Measurements from ENCODE around the gene MRPL14. TPM values are rescaled to one million over a fixed set of nuclear protein-coding genes. Genes with fewer than 3 reads are reported as not detected.

The MRPL14 gene
- total and polyA plus RNA-seq, 10 of the 15 experiments (the other 5 are each of a cell fraction or from before 2014, with no cell fraction given) = 80.5 to 294 (median 122) TPM

DNA sequence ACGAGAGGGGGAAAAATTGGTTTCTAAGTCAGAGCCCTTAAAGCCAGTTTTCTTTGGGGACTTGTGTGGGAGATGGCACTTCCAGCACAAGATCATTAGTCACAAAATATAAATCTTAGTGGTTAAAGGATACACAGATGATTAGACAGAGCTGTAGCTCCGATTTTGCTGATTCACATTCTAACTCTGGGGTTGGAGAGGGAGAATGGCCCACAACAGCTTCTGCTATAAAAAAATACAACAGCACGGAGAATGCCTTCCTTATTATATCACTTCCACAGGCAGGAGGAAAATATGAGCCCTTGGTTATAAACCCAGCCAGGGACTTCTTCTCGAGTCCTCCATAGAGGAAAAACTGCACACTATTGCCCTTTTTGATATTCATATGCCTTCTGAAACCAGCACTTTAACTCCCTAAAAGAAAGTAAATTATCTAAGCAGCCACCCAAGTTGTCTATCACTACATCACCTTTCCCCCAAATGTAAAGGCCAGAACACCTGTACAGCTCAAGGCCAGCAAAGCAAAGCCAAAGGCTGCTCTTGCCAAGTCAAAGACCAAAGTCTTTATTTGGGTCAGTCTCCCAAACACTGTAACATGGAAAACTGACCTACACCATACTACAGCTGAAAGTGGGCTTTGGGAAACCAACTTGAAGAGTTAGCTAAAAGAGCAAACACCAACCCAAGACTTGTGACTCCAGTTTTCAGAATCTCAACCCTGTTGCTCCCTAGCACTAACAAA is 10.4 kb downstream of the MRPL14 start:
- ChIA-PET SMC1A (ENCODE audit: uncharacterized antibody, unreplicated experiment) (interaction anchor here (1.8 kb wide), 1 partner anchor 14 kb away, joined by 6 read pairs; no protein-coding TSS in a partner anchor), POLR2A (no interaction called here), RAD21 (ENCODE audit: unreplicated experiment) (no interaction called here), CTCF (interaction anchor here (0.7 to 2.4 kb wide), 4 partner anchors 13 to 121 kb away, joined by 3 to 16 read pairs (median 6); no protein-coding TSS in a partner anchor)
- H3K27ac ChIP-seq (ENCODE audit: control insufficient read depth, insufficient read depth) = no peak overlapping the region
- FAIRE-seq (no peak), ATAC-seq (no peak), DNase-seq (ENCODE audit: low read depth, low spot score) (no peak)
- H3K4me1 ChIP-seq (ENCODE audit: control insufficient read depth, insufficient read depth, low read length) = peaks cover 3% of the 10 kb centered on the region; the same call in 1 of the 2 replicates
- H4K20me1 ChIP-seq (ENCODE audit: control insufficient read depth, insufficient read depth) = peaks cover 6% of the 10 kb centered on the region; the same call in 1 of the 2 replicates
- H3K36me3 ChIP-seq (ENCODE audit: control insufficient read depth in 2 of 2, insufficient read depth in 2 of 2, low read length in 1 of 2) = peaks cover 15 to 17% of the 10 kb centered on the region in 2 experiments
- no peak overlapping the region for H3K4me2 ChIP-seq (ENCODE audit: control insufficient read depth, insufficient read depth)
- TF ChIP-seq, protein P1, sequence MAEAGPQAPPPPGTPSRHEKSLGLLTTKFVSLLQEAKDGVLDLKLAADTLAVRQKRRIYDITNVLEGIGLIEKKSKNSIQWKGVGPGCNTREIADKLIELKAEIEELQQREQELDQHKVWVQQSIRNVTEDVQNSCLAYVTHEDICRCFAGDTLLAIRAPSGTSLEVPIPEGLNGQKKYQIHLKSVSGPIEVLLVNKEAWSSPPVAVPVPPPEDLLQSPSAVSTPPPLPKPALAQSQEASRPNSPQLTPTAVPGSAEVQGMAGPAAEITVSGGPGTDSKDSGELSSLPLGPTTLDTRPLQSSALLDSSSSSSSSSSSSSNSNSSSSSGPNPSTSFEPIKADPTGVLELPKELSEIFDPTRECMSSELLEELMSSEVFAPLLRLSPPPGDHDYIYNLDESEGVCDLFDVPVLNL (IDR thresholded peaks at IDR 0.05; ENCODE audit: low read depth, low read length) = no peak
- TF ChIP-seq, protein P2, sequence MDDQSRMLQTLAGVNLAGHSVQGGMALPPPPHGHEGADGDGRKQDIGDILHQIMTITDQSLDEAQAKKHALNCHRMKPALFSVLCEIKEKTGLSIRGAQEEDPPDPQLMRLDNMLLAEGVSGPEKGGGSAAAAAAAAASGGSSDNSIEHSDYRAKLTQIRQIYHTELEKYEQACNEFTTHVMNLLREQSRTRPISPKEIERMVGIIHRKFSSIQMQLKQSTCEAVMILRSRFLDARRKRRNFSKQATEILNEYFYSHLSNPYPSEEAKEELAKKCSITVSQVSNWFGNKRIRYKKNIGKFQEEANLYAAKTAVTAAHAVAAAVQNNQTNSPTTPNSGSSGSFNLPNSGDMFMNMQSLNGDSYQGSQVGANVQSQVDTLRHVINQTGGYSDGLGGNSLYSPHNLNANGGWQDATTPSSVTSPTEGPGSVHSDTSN (IDR thresholded peaks at IDR 0.05; ENCODE audit: insufficient replicate concordance, low read depth, low read length) = no peak
- TF ChIP-seq ZBED1 (IDR thresholded peaks at IDR 0.05; ENCODE audit: borderline replicate concordance) (no peak), RAD21 (IDR thresholded peaks at IDR 0.05; ENCODE audit: insufficient read depth, low read depth, low read length) (no peak), TARDBP (IDR thresholded peaks at IDR 0.05; ENCODE audit: borderline replicate concordance) (no peak), TAF1 (IDR thresholded peaks at IDR 0.05; ENCODE audit: borderline replicate concordance, low read depth, low read length) (no peak), RELA (IDR thresholded peaks at IDR 0.05; ENCODE audit: borderline replicate concordance, partially characterized antibody) (no peak), KLF5 (IDR thresholded peaks at IDR 0.05; ENCODE audit: partially characterized antibody) (no peak), IKZF2 (IDR thresholded peaks at IDR 0.05) (no peak), NBN (IDR thresholded peaks at IDR 0.05) (no peak), FOXK2 (IDR thresholded peaks at IDR 0.05) (no peak), IRF4 (IDR thresholded peaks at IDR 0.05; ENCODE audit: low read depth, low read length) (no peak), NFIC (IDR thresholded peaks at IDR 0.05; ENCODE audit: low read depth, low read length) (no peak), ZSCAN29 (IDR thresholded peaks at IDR 0.05) (no peak), SMAD1 (IDR thresholded peaks at IDR 0.05; ENCODE audit: low read depth, partially characterized antibody) (no peak)
- intact Hi-C loops (cut with micrococcal nuclease; ENCODE audit: unreplicated experiment) = no loop called here
- H2AFZ ChIP-seq (ENCODE audit: control insufficient read depth, low read depth, low read length) = no peak overlapping the region
- H3K9me3 ChIP-seq (replicated peaks; ENCODE audit: control insufficient read depth, insufficient read depth, low read length) = no peaks in the 10 kb centered on the region
- H3K4me3 ChIP-seq = no peak overlapping the region
- no TSS peak for BruUV-seq (replicated peaks)
- H3K79me2 ChIP-seq (ENCODE audit: control insufficient read depth, insufficient read depth, low read length) = peaks cover 58% of the 10 kb centered on the region
- WGBS (ENCODE audit: insufficient coverage, insufficient replicate concordance, low lambda C conversion rate, missing lambda C conversion rate) = 73% methylated on average over 4 of the region's 4 CpGs
- in situ Hi-C loops (cut with MboI) = no loop called here
- no peaks in the 10 kb centered on the region for H3K27me3 ChIP-seq (replicated peaks in 1 of 2; ENCODE audit: control insufficient read depth in 2 of 2, insufficient read depth in 2 of 2, low read length in 1 of 2)
- no peak overlapping the region for H3K9ac ChIP-seq (ENCODE audit: control insufficient read depth, insufficient read depth, low read length)

Measured in GM12878 (cell line).